HS-5 (cell line): ENCODE results near the gene USP50.
"Not testable (repeated sequence)": the region's sequence is repeated elsewhere in the genome, so short reads cannot be mapped to it uniquely, and the experiment has no call there.

ENCODE experiments used
- DNase-seq: peaks from one replicate; pipeline ENCODE4 v3.0.0-alpha.2; 2012; ENCODE audit warnings: low read depth

The USP50 gene

GRCh38 chr15:50503144-50503543 is 43.3 kb downstream of the USP50 start:
- no peak for DNase-seq

- DNase-seq: no peak
Observed at GRCh38 chr15:50501815-50502214, 44.7 kb downstream of the USP50 start.

- DNase-seq: no peak
Observed at GRCh38 chr15:50500352-50500751, 46.1 kb downstream of the USP50 start.

DNA sequence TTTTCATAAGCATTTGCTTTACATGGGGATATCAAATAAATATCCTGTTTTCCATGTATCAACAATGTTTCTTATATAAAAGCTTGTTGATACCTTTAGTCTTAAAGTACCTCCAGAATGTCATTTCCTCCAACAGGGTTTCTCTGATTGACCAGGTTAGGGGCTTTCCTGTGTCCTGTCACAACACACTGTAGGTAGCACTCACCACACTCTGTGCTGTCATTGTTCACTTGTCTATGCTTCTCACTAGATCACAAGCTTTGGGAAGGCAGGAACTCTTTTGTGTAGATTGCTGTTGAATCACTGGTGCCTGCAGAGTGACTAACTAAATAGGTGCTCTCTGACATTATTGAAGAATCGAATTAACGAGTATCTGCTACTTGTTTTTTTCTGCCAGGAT is 49.8 kb downstream of the USP50 start:
- no peak for DNase-seq

DNA sequence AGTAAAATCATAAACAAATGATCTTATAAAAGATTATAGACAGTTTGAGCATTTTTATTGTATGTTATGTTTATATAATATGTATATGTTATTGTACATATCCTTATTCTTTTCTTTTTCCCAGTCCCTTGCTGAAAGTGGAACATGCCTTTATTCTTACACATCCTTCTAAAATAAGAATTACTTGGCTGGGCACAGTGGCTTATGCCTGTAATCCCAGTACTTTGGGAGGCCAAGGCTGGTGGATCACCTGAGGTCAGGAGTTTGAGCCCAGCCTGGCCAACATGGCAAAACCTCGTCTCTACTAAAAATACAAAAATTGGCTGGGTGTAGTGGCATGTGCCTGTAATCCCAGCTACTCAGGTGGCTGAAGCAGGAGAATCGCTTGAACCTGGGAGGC is 51.9 kb downstream of the USP50 start:
- DNase-seq: not testable (repeated sequence)

- no peak for DNase-seq
Observed at GRCh38 chr15:50493625-50494024, 52.8 kb downstream of the USP50 start.

- DNase-seq: no peak
Observed at GRCh38 chr15:50487287-50487686, 59.2 kb downstream of the USP50 start.

DNA sequence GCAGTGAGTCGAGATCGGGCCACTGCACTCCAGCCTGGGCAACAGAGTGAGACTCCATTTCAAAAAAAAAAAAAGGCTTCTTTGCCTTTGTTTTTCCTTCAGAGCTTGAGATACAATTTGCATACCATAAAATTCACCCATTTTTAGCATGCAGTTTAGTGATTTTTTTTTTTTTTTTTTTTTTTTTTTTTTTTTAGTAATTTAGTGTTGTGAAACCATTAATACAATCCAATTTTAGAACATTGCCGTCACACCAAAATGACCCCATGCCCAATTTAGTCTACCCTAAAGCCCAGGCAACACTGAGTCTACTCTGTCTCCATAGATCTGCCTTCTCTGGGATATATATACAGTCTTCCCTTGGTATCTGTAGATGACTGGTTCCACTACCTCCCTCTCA is 61.1 kb downstream of the USP50 start:
- no peak for DNase-seq

GRCh38 chr15:50484781-50485180 is 61.7 kb downstream of the USP50 start:
- DNase-seq: no peak

GRCh38 chr15:50476143-50476542 is 70.3 kb downstream of the USP50 start:
- DNase-seq: no peak

GRCh38 chr15:50471072-50471471 is 75.4 kb downstream of the USP50 start:
- DNase-seq: no peak

GRCh38 chr15:50463423-50464358 is 82.8 kb downstream of the USP50 start:
- DNase-seq: no peak

DNA sequence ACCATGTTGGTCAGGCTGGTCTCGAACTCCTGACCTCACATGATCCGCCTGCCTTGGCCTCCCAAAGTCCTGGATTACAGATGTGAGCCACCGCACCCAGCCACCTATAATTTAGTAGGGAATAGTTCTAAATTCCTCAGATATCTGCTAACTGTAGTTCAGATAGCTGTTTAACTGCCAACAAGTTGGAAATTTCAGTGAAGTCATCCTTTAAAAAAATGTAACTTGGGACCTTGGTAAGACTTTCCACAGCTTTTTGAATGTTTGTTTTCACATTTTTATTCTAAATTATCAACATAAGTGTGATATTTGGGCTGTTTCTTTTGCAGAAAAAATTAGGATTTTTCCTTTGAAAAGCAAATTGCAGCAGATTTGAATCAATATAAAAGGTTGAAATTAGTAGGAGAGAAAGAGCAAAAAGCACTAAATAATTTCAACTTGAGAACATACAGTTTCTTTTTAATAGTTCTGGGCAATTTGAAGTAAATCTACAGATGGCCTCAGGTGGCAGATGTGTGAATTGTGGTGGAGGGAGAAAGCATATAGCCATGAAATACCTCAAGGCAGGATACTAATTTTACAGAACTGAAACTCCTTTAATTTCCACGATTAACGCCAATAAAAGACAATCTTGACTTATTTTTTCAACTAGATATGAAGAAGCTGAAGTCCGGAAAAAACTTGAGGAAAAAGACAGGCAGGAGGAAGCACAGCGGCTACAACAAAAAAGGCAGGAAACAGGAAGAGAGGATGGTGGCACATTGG is 87.9 kb downstream of the USP50 start:
- DNase-seq: no peak

DNA sequence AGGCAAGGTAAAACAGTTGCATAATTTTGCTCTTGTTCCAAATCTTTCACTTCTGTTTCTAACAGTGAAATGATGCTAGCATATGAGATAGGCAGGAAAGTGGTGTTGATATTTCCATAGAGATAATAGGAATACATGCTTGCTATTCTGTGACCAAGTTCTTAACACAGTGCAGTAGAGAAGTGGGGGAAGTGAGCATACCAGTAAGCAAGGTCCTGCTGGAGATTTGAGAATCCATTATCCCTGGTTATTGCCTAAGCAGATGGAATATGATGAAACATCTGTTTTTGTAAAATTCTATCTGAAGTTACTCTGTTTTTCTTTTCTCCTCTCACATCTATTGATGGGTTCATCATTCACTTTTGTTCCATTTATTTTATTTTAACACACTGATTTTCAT is 93.5 kb downstream of the USP50 start:
- no peak for DNase-seq
